Testis (tissue), 3 donors: Measurements from ENCODE around the gene PIAS4. TPM values are rescaled to one million over a fixed set of nuclear protein-coding genes. Genes with fewer than 3 reads are reported as not detected.

Source experiments
- DNase-seq: peaks from one replicate; pipeline ENCODE4 v3.0.0-alpha.2; 2019
- H3K27ac ChIP-seq, 2 donors: fragments of 200-600 bp; sonication (generic); one replicate each; pipeline ENCODE4 v1.5.1; 2019
- H3K27me3 ChIP-seq: fragments of 200-600 bp; sonication (generic); one replicate; pipeline ENCODE4 v1.5.1; 2019
- H3K36me3 ChIP-seq: fragments of 200-600 bp; sonication (generic); one replicate; pipeline ENCODE4 v1.5.1; 2017; ENCODE audit warnings: low read depth; ENCODE audit errors: missing control alignments
- H3K4me1 ChIP-seq: fragments of 200-600 bp; sonication (generic); one replicate; pipeline ENCODE4 v1.5.1; 2019
- H3K4me3 ChIP-seq, 2 donors: fragments of 200-600 bp; sonication (generic); one replicate each; pipeline ENCODE4 v1.5.1; 2017 to 2019
- H3K9me3 ChIP-seq: fragments of 200-600 bp; sonication (generic); one replicate; pipeline ENCODE4 v1.5.1; 2017
- POLR2A ChIP-seq: fragments of 450-650 bp; IDR thresholded peaks from one replicate; pipeline ENCODE4 v1.6.1; 2017; ENCODE audit warnings: antibody characterized with exemption, mild to moderate bottlenecking, moderate library complexity
- WGBS, 2 donors: methylation state at CpG; one replicate each; pipeline ENCODE4 v1.1.5; 2018; 5-methylcytosine and 5-hydroxymethylcytosine counted together
- intact Hi-C: fragments of 100-400 bp; cut with DNase I; formaldehyde crosslinking; loops from one replicate; pipeline ENCODE4 v1.15.1; 2023; ENCODE audit warnings: low total_unique reads
- polyA plus RNA-seq: library from polyadenylated mRNA; stranded (reverse); fragments of 350-450 nt; fragmentation: Illumina TruSeq; extraction: RNeasy Lipid Tissue Mini Kit (QIAGEN cat#74804); gene quantifications from one replicate; pipeline ENCODE4 v1.2.3, GENCODE V29; 2014; ENCODE audit warnings: low read depth, low replicate concordance; ENCODE audit not compliant: insufficient read depth
- total RNA-seq, 2 donors: library from RNA; depleted of rRNA; stranded (reverse); fragments of >200 nt; gene quantifications; one replicate each; pipeline ENCODE4 v1.2.3, GENCODE V29; 2016
- TF ChIP-seq, protein P1 (sequence below), 3 experiments: fragments of 450-650 bp in 2 of 3; fragments of 200-600 bp in 1 of 3; sonication (generic) in 1 of 3; IDR thresholded peaks; one replicate each; pipeline ENCODE4 v1.5.1; 2016 to 2019; ENCODE audit warnings: antibody characterized with exemption in 3 of 3, mild to moderate bottlenecking in 2 of 3, moderate library complexity in 1 of 3

The PIAS4 gene
- total and polyA plus RNA-seq, 3 donors from 2014 or later: 89.1 to 142 (median 94.5) TPM

- TF ChIP-seq, protein P1, sequence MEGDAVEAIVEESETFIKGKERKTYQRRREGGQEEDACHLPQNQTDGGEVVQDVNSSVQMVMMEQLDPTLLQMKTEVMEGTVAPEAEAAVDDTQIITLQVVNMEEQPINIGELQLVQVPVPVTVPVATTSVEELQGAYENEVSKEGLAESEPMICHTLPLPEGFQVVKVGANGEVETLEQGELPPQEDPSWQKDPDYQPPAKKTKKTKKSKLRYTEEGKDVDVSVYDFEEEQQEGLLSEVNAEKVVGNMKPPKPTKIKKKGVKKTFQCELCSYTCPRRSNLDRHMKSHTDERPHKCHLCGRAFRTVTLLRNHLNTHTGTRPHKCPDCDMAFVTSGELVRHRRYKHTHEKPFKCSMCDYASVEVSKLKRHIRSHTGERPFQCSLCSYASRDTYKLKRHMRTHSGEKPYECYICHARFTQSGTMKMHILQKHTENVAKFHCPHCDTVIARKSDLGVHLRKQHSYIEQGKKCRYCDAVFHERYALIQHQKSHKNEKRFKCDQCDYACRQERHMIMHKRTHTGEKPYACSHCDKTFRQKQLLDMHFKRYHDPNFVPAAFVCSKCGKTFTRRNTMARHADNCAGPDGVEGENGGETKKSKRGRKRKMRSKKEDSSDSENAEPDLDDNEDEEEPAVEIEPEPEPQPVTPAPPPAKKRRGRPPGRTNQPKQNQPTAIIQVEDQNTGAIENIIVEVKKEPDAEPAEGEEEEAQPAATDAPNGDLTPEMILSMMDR (IDR thresholded peaks at IDR 0.05): no peak
- no peak for TF ChIP-seq POLR2A
- intact Hi-C loops: no loop called here
- Histone ChIP-seq H3K36me3 (no peaks in the 10 kb centered on the region), H3K27me3 (no peaks in the 10 kb centered on the region), H3K4me1 (no peaks in the 10 kb centered on the region), H3K27ac (no peak overlapping the region), H3K9me3 (no peaks in the 10 kb centered on the region), H3K4me3 (no peak overlapping the region)
- 85 to 94% methylated on average over 13 to 48 of the region's 48 CpGs for WGBS, 2 donors
- DNase-seq: no peak
Measured at GRCh38 chr19:4028334-4029246, 21.1 kb downstream of the PIAS4 start.

DNA sequence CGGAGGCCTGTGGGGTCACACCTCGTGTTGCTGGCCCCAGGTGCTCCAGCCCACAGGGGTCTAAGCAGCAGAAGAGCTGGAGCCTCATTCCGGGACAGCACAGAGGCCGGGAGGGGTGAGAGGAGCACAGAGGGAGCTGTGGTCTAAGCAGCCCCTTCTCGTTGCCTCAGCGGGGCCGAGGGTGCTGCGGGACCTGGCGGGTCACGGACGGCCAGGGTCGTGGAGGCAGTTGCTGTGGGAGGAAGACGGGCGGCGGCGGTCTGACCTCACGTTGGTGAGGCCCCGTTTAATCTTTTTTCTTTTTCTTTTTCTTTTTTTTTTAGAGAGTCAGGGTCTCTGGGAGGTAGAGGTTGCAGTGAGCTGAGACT lies 21.7 kb downstream of the PIAS4 start:
- Histone ChIP-seq H3K27me3 (no peaks in the 10 kb centered on the region), H3K36me3 (no peaks in the 10 kb centered on the region), H3K27ac (no peak overlapping the region), H3K4me1 (no peaks in the 10 kb centered on the region), H3K4me3 (no peak overlapping the region), H3K9me3 (no peaks in the 10 kb centered on the region)
- no peak for TF ChIP-seq POLR2A
- TF ChIP-seq, protein P1 (IDR thresholded peaks at IDR 0.05): no peak
- WGBS, 2 donors: 88 to 91% methylated on average over 16 to 18 of the region's 18 CpGs
- intact Hi-C loops: no loop called here
- no peak for DNase-seq

DNA sequence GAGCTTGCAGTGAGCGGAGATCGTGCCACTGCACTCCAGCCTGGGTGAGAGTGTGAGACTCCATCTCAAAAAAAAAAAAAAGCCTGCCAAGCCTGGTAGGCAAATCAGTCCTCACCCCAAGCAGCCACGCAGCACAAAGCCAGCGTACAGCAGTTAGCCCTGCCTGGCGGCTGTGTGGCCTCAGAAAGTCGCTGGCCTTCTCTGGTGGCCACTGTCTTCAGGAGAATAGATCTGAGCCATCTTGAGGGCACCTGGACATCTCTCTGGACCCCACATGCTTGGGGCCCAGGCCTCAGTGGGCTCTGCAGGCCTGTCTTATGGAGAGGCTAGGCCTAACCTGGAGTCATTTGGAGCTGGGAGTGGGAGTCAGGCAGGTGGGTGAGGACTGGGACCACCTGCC lies 23.0 kb downstream of the PIAS4 start:
- no peak for TF ChIP-seq POLR2A
- TF ChIP-seq, protein P1 (IDR thresholded peaks at IDR 0.05): no peak
- Histone ChIP-seq H3K27ac (no peak overlapping the region), H3K9me3 (no peaks in the 10 kb centered on the region), H3K27me3 (no peaks in the 10 kb centered on the region), H3K36me3 (no peaks in the 10 kb centered on the region), H3K4me3 (no peak overlapping the region), H3K4me1 (no peaks in the 10 kb centered on the region)
- intact Hi-C loops: no loop called here
- 94 to 95% methylated on average over 3 to 6 of the region's 6 CpGs for WGBS, 2 donors
- DNase-seq: no peak

DNA sequence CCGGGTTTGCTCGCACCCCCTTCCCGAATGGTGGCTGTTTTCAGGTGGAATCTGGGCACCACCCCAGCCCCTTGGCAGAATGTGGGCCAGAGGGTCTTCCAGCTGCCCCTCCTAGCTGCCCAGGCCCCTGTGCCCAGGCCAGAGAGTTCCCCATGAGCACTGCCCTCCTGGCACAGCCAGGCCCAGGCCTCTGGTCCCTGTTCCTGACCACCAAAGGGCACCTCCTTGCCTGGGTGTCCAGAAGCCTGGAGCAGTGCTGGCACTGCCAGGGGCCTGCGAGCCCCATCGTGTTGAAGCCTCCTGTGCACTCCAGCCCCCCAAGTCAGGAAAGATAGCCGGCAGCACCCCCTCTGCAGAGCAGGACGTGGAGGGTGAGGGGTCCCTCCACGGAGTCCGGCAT lies 23.4 kb downstream of the PIAS4 start:
- no peaks in the 10 kb centered on the region for H3K36me3 ChIP-seq
- no peak overlapping the region for H3K4me3 ChIP-seq
- TF ChIP-seq, protein P1 (IDR thresholded peaks at IDR 0.05): no peak
- no peak for TF ChIP-seq POLR2A
- H3K27ac ChIP-seq: no peak overlapping the region
- no peaks in the 10 kb centered on the region for H3K4me1 ChIP-seq
- intact Hi-C loops: no loop called here
- WGBS, 2 donors: 80 to 86% methylated on average over 1 to 9 of the region's 9 CpGs
- no peak for DNase-seq
- no peaks in the 10 kb centered on the region for H3K27me3 ChIP-seq
- no peaks in the 10 kb centered on the region for H3K9me3 ChIP-seq

GRCh38 chr19:4031420-4031819 lies 23.9 kb downstream of the PIAS4 start:
- Histone ChIP-seq H3K36me3 (no peaks in the 10 kb centered on the region), H3K4me1 (no peaks in the 10 kb centered on the region), H3K27ac (no peak overlapping the region), H3K27me3 (no peaks in the 10 kb centered on the region), H3K9me3 (no peaks in the 10 kb centered on the region), H3K4me3 (no peak overlapping the region)
- WGBS, 2 donors: 72 to 73% methylated on average over 5 to 11 of the region's 11 CpGs
- TF ChIP-seq, protein P1 (IDR thresholded peaks at IDR 0.05): no peak
- DNase-seq: no peak
- intact Hi-C loops: no loop called here
